SU-DHL-6 (cell line): Measurements from ENCODE around the gene IL27RA.

Source experiments
- H2AFZ ChIP-seq: fragments of 200-600 bp; sonication (generic); 2 replicates; pipeline ENCODE4 v1.6.1; 2014; ENCODE audit warnings: low read depth, mild to moderate bottlenecking, moderate library complexity, mixed read lengths, antibody characterized with exemption, low read length; ENCODE audit not compliant: severe bottlenecking
- H3F3A ChIP-seq: fragments of 200-600 bp; shearing (Covaris generic); 2 replicates; pipeline ENCODE4 v1.6.0; 2016; ENCODE audit warnings: antibody characterized with exemption, mild to moderate bottlenecking; ENCODE audit not compliant: insufficient read depth
- H3K27ac ChIP-seq: fragments of 200-600 bp; sonication (generic); 2 replicates; pipeline ENCODE4 v1.5.1; 2016; ENCODE audit warnings: low read depth, mild to moderate bottlenecking, low read length, moderate library complexity, mixed read lengths
- H3K27me3 ChIP-seq: fragments of 200-600 bp; sonication (generic), shearing (Covaris generic); 2 replicates; pipeline ENCODE4 v1.6.0; 2014; ENCODE audit warnings: mild to moderate bottlenecking, low read length
- H3K36me3 ChIP-seq: fragments of 200-600 bp; sonication (generic); 2 replicates; pipeline ENCODE4 v1.6.1; 2014; ENCODE audit warnings: mild to moderate bottlenecking, low read length, mixed read lengths
- H3K4me2 ChIP-seq: fragments of 300-600, 200-600 bp; shearing (Covaris generic), sonication (generic); 2 replicates; pipeline ENCODE4 v1.6.0; 2014; ENCODE audit warnings: low read length, low read depth, mild to moderate bottlenecking; ENCODE audit not compliant: poor library complexity, severe bottlenecking
- H3K4me3 ChIP-seq: fragments of 200-600 bp; sonication (generic); 2 replicates; pipeline ENCODE4 v1.5.1; 2014; ENCODE audit warnings: antibody characterized with exemption, low read length, mild to moderate bottlenecking, mixed read lengths; ENCODE audit not compliant: insufficient read depth, poor library complexity, severe bottlenecking
- H3K79me2 ChIP-seq: fragments of 200-600 bp; sonication (generic); 2 replicates; pipeline ENCODE4 v1.6.1; 2014; ENCODE audit warnings: mild to moderate bottlenecking, low read length, moderate library complexity; ENCODE audit not compliant: insufficient read depth
- H3K9ac ChIP-seq: fragments of 200-600 bp; sonication (generic); 2 replicates; pipeline ENCODE4 v1.7.0; 2014; ENCODE audit warnings: mild to moderate bottlenecking, low read length
- H3K9me2 ChIP-seq: fragments of 200-600 bp; sonication (generic); replicated peaks from 2 replicates; pipeline ENCODE4 v1.6.1; 2014; ENCODE audit warnings: low read length; ENCODE audit not compliant: insufficient read depth
- H3K9me3 ChIP-seq: fragments of 200-600 bp; sonication (generic); 2 replicates; pipeline ENCODE4 v1.6.1; 2014; ENCODE audit warnings: low read length, mixed read lengths; ENCODE audit not compliant: insufficient read depth
- H4K20me1 ChIP-seq: fragments of 200-600 bp; sonication (generic); 2 replicates; pipeline ENCODE4 v1.6.1; 2014; ENCODE audit warnings: low read depth, mild to moderate bottlenecking, antibody characterized with exemption, low read length, moderate library complexity, mixed read lengths
- EZH2phosphoT487 ChIP-seq: fragments of 200-600 bp; sonication (generic), shearing (Covaris generic); conservative IDR thresholded peaks from 2 replicates; pipeline ENCODE4 v1.6.1; 2018; ENCODE audit warnings: mild to moderate bottlenecking, antibody characterized with exemption, low read length, moderate library complexity, mixed read lengths
- TF ChIP-seq, protein P1 (sequence below): fragments of 200-600 bp; sonication (generic); IDR thresholded peaks from one replicate; pipeline ENCODE4 v1.5.1; 2017; ENCODE audit warnings: antibody characterized with exemption, mild to moderate bottlenecking, low read length, moderate library complexity; ENCODE audit not compliant: insufficient read depth, poor library complexity, severe bottlenecking

IL27RA gene

DNA sequence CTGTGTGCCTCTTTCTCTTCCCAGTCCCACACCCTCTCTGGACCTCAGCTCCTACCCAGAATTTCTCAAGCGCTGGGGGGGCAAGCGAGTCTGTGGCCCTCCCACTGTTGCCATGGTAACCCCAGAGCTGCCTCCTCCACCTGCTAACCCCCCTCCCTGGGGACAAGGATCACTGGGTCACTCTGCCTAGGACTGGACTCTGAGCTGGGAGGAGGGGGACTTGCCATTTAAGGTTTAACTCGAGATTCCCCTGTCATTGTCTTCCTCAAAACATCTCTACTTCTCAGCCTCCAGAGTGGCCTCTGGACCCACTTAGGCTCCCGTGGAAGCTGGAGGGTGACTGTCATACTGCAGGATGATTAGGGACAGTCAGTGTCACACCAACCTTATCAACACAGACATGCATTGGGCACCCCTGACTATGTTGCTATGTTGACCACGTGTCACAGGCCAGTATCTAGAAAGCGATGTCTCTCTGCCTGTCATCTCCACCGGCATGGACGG, 28.1 kb downstream of the IL27RA start:
- H3F3A ChIP-seq, result no peaks in the 10 kb centered on the region
- H3K36me3 ChIP-seq, result no peaks in the 10 kb centered on the region
- 0 out of 2 replicates have a peak, but pooled peaks cover 4% of the 10 kb centered on the region for H3K27me3 ChIP-seq
- no peak overlapping the region for H3K4me2 ChIP-seq
- H3K9ac ChIP-seq, result no peak overlapping the region
- H4K20me1 ChIP-seq, result no peaks in the 10 kb centered on the region
- H3K27ac ChIP-seq, result no peak overlapping the region
- H3K79me2 ChIP-seq, result no peaks in the 10 kb centered on the region
- no peak overlapping the region for H3K4me3 ChIP-seq
- no peaks in the 10 kb centered on the region for H3K9me3 ChIP-seq
- no peak overlapping the region for H2AFZ ChIP-seq
- no peaks in the 10 kb centered on the region for H3K9me2 ChIP-seq
- TF ChIP-seq, protein P1, sequence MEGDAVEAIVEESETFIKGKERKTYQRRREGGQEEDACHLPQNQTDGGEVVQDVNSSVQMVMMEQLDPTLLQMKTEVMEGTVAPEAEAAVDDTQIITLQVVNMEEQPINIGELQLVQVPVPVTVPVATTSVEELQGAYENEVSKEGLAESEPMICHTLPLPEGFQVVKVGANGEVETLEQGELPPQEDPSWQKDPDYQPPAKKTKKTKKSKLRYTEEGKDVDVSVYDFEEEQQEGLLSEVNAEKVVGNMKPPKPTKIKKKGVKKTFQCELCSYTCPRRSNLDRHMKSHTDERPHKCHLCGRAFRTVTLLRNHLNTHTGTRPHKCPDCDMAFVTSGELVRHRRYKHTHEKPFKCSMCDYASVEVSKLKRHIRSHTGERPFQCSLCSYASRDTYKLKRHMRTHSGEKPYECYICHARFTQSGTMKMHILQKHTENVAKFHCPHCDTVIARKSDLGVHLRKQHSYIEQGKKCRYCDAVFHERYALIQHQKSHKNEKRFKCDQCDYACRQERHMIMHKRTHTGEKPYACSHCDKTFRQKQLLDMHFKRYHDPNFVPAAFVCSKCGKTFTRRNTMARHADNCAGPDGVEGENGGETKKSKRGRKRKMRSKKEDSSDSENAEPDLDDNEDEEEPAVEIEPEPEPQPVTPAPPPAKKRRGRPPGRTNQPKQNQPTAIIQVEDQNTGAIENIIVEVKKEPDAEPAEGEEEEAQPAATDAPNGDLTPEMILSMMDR, result no peak
- no peak for TF ChIP-seq EZH2phosphoT487

DNA sequence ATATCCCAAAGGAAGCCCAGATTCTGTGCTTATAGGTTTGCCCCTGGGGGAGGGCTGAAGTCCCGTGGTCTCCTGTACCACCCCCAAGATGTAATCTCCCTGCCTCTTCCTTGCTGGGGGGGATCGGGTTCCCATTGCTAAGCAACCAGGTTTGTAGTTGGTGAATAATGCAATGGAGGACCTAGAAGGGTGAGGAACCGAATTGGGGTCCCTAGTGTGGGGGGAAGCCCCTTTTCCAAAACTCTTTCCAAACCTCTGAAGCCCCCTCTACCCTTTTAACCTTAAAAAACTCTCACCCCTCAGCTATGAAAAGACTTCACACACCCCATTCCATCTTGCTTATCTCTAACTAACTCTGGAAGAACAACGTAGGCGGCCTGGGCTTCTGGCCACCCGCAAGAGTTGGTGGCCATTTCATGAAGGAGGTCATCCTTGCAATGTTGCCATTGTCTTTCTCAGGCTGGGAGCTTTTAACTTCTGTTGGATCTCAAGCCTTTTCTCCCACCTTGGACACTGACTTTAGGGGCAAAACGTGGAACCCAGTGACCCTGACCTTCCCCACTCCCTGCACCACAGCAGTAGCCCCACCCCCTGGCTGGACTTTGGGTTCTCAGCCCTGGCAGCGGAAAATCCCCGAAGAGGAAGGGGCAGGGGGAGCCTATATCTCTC, 29.7 kb downstream of the IL27RA start:
- Histone ChIP-seq H2AFZ (no peak overlapping the region), H3K4me3 (no peak overlapping the region), H3F3A (no peaks in the 10 kb centered on the region), H3K79me2 (no peaks in the 10 kb centered on the region), H3K36me3 (no peaks in the 10 kb centered on the region), H3K9me2 (no peaks in the 10 kb centered on the region), H4K20me1 (no peaks in the 10 kb centered on the region), H3K9ac (no peak overlapping the region), H3K4me2 (no peak overlapping the region), H3K9me3 (no peaks in the 10 kb centered on the region), H3K27me3 (0 out of 2 replicates have a peak, but pooled peaks cover 4% of the 10 kb centered on the region), H3K27ac (no peak overlapping the region)
- TF ChIP-seq, protein P1, result no peak
- no peak for TF ChIP-seq EZH2phosphoT487

DNA sequence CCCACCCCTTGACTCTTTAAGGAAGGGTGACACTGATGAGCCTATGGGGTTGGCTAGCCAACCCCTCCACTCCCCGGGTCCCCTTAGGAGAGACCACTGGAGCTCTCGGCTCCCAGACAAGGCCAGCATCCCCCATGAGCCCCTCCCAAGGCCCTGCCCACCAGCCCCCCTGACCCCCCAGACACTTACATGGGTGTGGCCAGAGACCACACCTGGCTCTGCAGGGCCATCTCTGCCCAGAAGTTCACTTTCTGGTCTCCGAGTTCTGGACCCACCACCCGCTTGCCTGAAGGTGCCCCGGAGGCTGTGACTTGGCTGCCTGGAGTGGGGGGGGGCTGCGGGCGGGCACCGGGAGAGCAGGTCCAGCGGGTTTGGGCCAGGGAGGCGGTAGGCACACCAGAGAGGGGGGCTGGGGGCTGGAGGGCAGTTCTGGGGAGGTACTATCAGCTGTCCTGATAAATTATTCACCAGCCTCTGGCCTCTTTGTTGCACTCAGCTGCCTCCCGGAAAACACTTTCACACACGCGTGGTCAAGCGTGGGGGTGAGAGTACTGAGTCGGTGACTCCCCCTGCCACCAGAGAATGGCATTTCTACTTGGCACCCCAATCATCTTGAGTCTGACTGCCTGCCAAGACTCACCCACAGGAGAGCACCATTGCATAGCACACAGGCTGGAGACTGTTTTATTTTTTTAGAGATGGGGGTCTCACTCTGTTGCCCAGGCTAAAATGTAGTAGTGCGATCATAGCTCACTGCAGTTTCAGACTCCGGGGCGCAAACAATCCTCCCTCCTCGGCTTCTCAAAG, 30.4 kb downstream of the IL27RA start, which contains the start of gene PALM3:
Gene PALM3 (minus strand): TSS at position 326 of the 807 bp plus-strand sequence. CDS start 96 bp downstream, at position 230.
- H3K4me3 ChIP-seq, result no peak within 1 kb of the TSS
- H3K9me3 ChIP-seq, result no peaks in the 10 kb centered on the region
- H3K4me2 ChIP-seq, result no peak within 1 kb of the TSS
- no peaks in the 10 kb centered on the region for H4K20me1 ChIP-seq
- 0 out of 2 replicates have a peak, but pooled peaks cover 4% of the 10 kb centered on the region for H3K27me3 ChIP-seq
- H3K27ac ChIP-seq, result no peak within 1 kb of the TSS
- H3F3A ChIP-seq, result no peaks in the 10 kb centered on the region
- no peak within 1 kb of the TSS for H2AFZ ChIP-seq
- no peaks in the 10 kb centered on the region for H3K79me2 ChIP-seq
- no peak within 1 kb of the TSS for H3K9ac ChIP-seq
- no peaks in the 10 kb centered on the region for H3K36me3 ChIP-seq
- H3K9me2 ChIP-seq, result no peaks in the 10 kb centered on the region
- no peak for TF ChIP-seq EZH2phosphoT487
- TF ChIP-seq, protein P1, result no peak
